Aorta (tissue), 5 donors: ENCODE data around the gene URM1. TPM values are rescaled to one million over a fixed set of nuclear protein-coding genes. Genes with fewer than 3 reads are reported as not detected.
A peak's percentile ranks its signal among the peaks of the same experiment; 100 is the strongest.

Experiments used
- ATAC-seq: fragments of 200-7000 bp; cut with Tn5 transposase; one replicate; pipeline ENCODE4 v1.9.1; 2022; ENCODE audit warnings: moderate library complexity; ENCODE audit not compliant: low FRiP score
- DNase-seq, 2 donors: peaks; one replicate each; pipeline ENCODE4 v3.0.0-alpha.2; 2020
- H3K27ac ChIP-seq, 2 donors: one replicate each; pipeline ENCODE4 v1.5.1; 2013; ENCODE audit warnings: low read length in 2 of 2, mild to moderate bottlenecking in 2 of 2, moderate library complexity in 2 of 2, control low read depth in 1 of 2, inconsistent platforms in 1 of 2, low read depth in 1 of 2
- H3K27me3 ChIP-seq, 2 donors: one replicate each; pipeline ENCODE4 v1.6.1; 2013; ENCODE audit warnings: control low read depth in 1 of 2, low read length in 1 of 2, mild to moderate bottlenecking in 1 of 2, moderate library complexity in 1 of 2; ENCODE audit not compliant: insufficient read depth in 2 of 2, control insufficient read depth in 1 of 2
- H3K36me3 ChIP-seq, 2 donors: one replicate each; pipeline ENCODE4 v1.6.1; 2013; ENCODE audit warnings: control low read depth in 1 of 2, low read length in 1 of 2, mild to moderate bottlenecking in 1 of 2; ENCODE audit not compliant: insufficient read depth in 2 of 2, control insufficient read depth in 1 of 2
- H3K4me1 ChIP-seq, 2 donors: one replicate each; pipeline ENCODE4 v1.6.1; 2013; ENCODE audit warnings: low read length in 2 of 2, control low read depth in 1 of 2, mild to moderate bottlenecking in 1 of 2, moderate library complexity in 1 of 2; ENCODE audit not compliant: insufficient read depth in 2 of 2, control insufficient read depth in 1 of 2
- H3K4me3 ChIP-seq, 2 donors: one replicate each; pipeline ENCODE4 v1.5.1; 2013; ENCODE audit warnings: low read length in 2 of 2, control low read depth in 1 of 2, mild to moderate bottlenecking in 1 of 2
- H3K9me3 ChIP-seq: one replicate; pipeline ENCODE4 v1.6.1; 2013; ENCODE audit warnings: mild to moderate bottlenecking, low read length; ENCODE audit not compliant: control insufficient read depth
- WGBS, 2 donors: extraction: QIAGEN DNeasy Blood & Tissue Kit; methylation state at CpG; one replicate each; pipeline ENCODE4 v1.1.7; 2013; 5-methylcytosine and 5-hydroxymethylcytosine counted together
- intact Hi-C, 2 donors: fragments of 100-400 bp; cut with DNase I; formaldehyde crosslinking; loops; one replicate each; pipeline versions ENCODE4 v1.14.2 to v1.15.0; 2022
- polyA plus RNA-seq, 2 donors: library from polyadenylated mRNA; stranded (reverse); fragments of 200-250 nt; gene quantifications; one replicate each; pipeline ENCODE4 v1.2.3, GENCODE V29; 2013
- total RNA-seq, 2 donors: library from RNA; stranded (reverse); fragmentation: NEBNext Ultra II Directional; extraction: Animal tissue kit (Norgen Biotek cat#: 25700); gene quantifications; one replicate each; pipeline ENCODE4 v1.2.1, GENCODE V29; 2021
- donor health status: healthy with polysubstance abuse.
- donor health status: Bipolar disorder and iron deficiency.
- donor health status: DM: no; HTN: no; CAD: no.
- donor health status: DM: no; HTN: no; CAD: no.
- donor health status: DM: yes; HTN: yes; CAD: no.

The URM1 gene
- total and polyA plus RNA-seq, 4 donors = 24.7 to 45.5 (median 35.9) TPM

DNA sequence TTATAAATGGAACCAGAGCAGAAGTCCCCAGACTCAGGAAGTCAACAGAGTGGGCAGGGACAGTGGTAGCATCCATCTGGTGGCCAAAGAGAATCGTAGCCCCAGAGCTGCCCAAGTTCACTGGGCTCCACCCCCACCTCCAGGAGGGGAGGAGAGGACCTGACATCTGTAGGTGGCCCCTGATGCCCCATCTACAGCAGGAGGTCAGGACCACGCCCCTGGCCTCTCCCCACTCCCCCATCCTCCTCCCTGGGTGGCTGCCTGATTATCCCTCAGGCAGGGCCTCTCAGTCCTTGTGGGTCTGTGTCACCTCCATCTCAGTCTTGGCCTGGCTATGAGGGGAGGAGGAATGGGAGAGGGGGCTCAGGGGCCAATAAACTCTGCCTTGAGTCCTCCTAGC is 10.3 kb upstream of the URM1 start:
- 69 to 71% methylated on average over 2 of the region's 2 CpGs for WGBS, 2 donors
- Histone ChIP-seq H3K27me3 (no peaks in the 10 kb centered on the region), H3K4me3 (no peak overlapping the region), H3K9me3 (no peaks in the 10 kb centered on the region), H3K27ac (no peak overlapping the region), H3K36me3 (peaks cover 0 to 1% of the 10 kb centered on the region in 2 donors), H3K4me1 (no peaks in the 10 kb centered on the region)
- DNase-seq (no peak), ATAC-seq (no peak)
- intact Hi-C loops = loop anchor here in 1 of 2 donors (5.0 kb wide), 1 partner anchor 56 kb away; no protein-coding TSS in a partner anchor

DNA sequence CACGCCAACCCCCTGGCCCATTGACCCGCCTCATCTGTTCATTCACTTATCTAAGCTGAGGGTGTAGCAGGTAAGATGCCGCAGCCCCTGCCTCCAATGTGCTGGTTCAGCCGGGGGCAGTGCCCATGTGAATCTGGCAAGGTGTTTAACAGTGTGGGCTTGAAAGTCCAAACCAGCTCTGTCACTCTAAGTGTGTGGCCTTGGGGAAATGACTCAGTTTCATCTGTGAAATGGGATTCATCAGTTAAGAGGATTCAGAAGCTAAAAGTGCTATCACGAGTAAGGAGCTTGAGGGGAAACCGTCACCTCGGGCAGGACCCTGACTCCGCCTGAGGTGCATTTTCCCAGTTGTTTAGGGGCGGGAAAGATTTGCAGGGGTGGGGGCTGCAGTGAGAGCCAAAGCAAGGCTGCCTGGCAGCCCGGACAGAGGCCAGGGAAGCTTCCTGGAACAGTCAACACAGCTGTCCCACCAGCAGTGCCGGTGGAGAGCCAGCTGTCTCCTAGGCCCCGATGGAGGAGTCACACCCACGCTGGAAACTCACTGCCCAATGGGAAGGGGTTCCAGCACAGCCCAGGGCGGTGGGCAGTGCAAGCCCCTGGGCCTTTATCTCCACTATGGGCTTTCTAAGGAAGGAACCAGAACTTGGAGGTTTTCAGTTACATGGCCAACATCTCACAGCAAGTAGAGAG is 9.7 kb upstream of the URM1 start:
- Histone ChIP-seq H3K27me3 (no peaks in the 10 kb centered on the region), H3K9me3 (no peaks in the 10 kb centered on the region), H3K36me3 (peaks cover 0 to 1% of the 10 kb centered on the region in 2 donors), H3K4me3 (no peak overlapping the region), H3K27ac (peak overlapping the region in 1 of 2 donors; percentile 29), H3K4me1 (no peaks in the 10 kb centered on the region)
- no peak for ATAC-seq
- intact Hi-C loops = loop anchor here in 1 of 2 donors (5.0 kb wide), 1 partner anchor 56 kb away; no protein-coding TSS in a partner anchor
- WGBS, 2 donors = 44 to 48% methylated on average over 14 of the region's 14 CpGs
- DNase-seq = no peak

DNA sequence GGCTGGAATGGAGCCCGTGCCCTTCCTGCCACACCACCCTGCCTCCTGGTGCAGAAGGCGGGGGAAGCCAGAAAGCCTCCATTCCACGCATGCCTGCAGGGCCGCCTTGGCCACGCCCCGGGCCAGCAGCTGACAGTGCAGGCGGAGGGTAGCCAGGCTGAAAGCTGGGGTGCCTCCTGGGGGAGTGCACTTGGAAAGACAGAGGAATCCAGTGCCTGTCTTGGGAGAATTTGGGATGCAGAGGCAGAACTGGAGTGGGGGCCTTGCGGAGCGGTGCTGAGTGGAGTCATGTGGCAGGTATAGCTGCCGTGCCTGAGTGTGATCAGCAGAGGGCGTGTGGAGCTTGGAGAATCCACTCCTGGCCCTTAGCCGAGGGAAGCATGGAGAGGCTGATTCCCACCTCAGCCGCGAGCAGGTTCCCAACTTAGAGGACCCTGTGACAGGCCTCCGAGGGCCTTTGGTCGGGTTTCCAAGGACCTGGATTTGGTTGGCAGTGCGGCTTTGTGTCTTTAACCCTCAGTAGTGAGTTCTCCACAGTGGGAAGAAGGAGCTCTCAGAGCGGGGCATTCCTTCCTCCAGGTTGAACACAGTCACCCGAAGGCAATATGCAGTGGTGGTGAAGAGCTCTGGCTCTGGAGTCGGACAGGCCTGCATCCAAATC is 9.1 kb upstream of the URM1 start:
- DNase-seq (peak; percentile 90 to 91), ATAC-seq (peak; percentile 94)
- Histone ChIP-seq H3K27me3 (no peaks in the 10 kb centered on the region), H3K4me1 (no peaks in the 10 kb centered on the region), H3K4me3 (no peak overlapping the region), H3K9me3 (no peaks in the 10 kb centered on the region), H3K36me3 (peaks cover 0 to 1% of the 10 kb centered on the region in 2 donors), H3K27ac (no peak overlapping the region)
- intact Hi-C loops = loop anchor here in 1 of 2 donors (5.0 kb wide), 1 partner anchor 55 kb away; no protein-coding TSS in a partner anchor
- 6 to 7% methylated on average over 20 of the region's 20 CpGs for WGBS, 2 donors

DNA sequence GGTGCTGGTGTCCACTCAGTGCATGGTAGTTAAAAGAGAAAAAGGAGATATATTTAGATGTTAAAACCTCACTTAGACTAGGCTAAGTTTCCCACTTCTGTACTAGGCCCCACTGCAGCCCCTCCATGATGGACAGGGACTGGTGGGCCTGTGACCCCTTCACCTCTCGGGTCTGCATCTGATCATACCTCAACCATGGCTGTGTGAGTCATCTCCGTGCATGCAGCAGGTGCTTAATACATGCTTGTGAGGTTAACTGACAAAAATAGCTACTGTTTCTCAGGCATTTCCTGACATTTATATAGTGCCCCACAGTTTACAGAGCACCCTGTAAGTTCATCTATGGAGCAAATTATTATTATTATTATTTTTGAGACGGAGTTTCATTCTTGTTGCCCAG is 8.4 kb upstream of the URM1 start:
- ATAC-seq = no peak
- 68 to 74% methylated on average over 3 of the region's 3 CpGs for WGBS, 2 donors
- intact Hi-C loops = loop anchor here in 1 of 2 donors (5.0 kb wide), 1 partner anchor 55 kb away; no protein-coding TSS in a partner anchor

DNA sequence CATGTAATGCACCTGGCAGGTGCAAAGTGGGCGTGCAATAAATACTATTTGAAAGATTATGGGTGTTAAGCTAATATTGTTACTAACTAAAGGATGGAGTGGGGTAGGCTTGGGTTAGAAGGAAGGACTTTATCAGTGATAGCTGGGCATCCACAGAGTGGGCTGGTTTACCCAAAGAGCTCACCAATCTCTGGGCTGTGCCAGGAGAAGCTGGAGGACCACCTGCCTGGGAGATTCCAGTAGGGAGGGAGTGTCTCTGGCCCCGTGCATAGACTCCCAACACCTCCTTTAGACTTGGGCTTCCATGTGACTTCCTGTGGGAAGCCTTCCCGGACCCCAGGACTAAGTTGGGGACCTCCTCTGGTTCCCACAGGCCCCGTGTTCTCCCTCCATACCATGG is 5.6 kb upstream of the URM1 start:
- ATAC-seq (no peak), DNase-seq (no peak)
- Histone ChIP-seq H3K9me3 (no peaks in the 10 kb centered on the region), H3K4me1 (no peaks in the 10 kb centered on the region), H3K36me3 (no peaks in the 10 kb centered on the region), H3K27me3 (no peaks in the 10 kb centered on the region), H3K27ac (no peak overlapping the region), H3K4me3 (no peak overlapping the region)
- 90 to 91% methylated on average over 4 of the region's 4 CpGs for WGBS, 2 donors
- intact Hi-C loops = no loop called here

More for the DNA sequence above, 8.4 kb upstream of the URM1 start:
- no peak for DNase-seq
- no peaks in the 10 kb centered on the region for H3K9me3 ChIP-seq
- H3K27ac ChIP-seq = no peak overlapping the region
- no peak overlapping the region for H3K4me3 ChIP-seq
- H3K4me1 ChIP-seq = no peaks in the 10 kb centered on the region
- H3K36me3 ChIP-seq = no peaks in the 10 kb centered on the region
- H3K27me3 ChIP-seq = no peaks in the 10 kb centered on the region

DNA sequence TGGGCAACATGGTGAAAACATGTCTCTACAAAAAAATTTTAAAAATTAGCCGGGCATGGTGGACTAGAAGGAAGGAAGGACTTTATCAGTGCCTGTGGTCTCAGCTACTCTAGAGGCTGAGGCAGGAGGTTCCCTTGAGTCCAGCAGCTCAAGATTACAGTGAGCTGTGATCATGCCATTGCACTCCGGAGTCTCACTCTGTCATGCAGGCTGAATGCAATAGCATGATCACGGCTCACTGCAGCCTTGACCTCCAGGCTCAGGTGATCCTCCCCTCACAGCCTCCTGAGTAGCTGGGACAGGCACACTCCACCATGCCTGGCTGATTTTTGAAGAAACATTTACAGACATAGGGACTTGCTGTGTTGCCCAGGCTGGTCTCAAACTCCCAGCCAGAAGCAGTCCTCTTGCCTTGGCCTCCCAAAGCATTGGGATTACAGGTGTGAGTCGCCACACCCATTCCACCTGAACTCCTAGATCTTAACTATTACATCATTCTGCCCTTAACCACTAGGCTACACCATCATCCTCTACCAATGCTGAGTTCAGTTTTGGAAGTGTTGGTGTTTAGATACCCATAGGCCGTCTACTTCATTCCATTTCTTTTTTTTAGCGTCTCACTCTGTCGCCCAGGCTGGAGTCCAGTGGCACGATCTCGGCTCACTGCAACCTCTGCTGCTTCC is 2.0 kb upstream of the URM1 start:
- 87 to 93% methylated on average over 9 of the region's 9 CpGs for WGBS, 2 donors
- Histone ChIP-seq H3K27me3 (no peaks in the 10 kb centered on the region), H3K27ac (no peak overlapping the region), H3K4me1 (no peaks in the 10 kb centered on the region), H3K36me3 (no peaks in the 10 kb centered on the region), H3K4me3 (no peak overlapping the region), H3K9me3 (no peaks in the 10 kb centered on the region)
- DNase-seq = no peak
- no peak for ATAC-seq
- intact Hi-C loops = no loop called here

DNA sequence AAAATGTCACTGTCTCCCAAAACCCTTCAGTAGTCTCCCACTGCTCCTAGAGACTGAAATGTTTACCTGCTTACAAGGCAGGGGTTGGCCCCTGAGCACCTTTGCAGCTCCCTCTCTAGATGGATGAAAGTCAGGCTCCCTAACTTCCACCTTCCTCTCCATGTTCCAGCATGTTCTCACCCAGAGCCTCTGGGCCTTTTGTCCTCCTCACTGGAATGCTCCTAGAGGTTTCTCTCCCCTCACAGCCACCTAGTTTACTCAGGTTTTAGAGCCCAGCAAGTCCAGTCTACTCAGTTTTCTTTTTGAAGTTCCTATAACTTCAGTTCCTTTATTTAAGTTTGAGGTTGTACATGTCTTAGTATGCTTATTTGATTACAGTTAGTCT is 815 bp upstream of the URM1 start:
- Histone ChIP-seq H3K9me3 (no peaks in the 10 kb centered on the region), H3K27ac (peak overlapping the region; percentile 15 to 36), H3K36me3 (no peaks in the 10 kb centered on the region), H3K27me3 (no peaks in the 10 kb centered on the region), H3K4me1 (no peaks in the 10 kb centered on the region), H3K4me3 (peak overlapping the region; percentile 19 to 66)
- DNase-seq (no peak), ATAC-seq (no peak)
- intact Hi-C loops = no loop called here

DNA sequence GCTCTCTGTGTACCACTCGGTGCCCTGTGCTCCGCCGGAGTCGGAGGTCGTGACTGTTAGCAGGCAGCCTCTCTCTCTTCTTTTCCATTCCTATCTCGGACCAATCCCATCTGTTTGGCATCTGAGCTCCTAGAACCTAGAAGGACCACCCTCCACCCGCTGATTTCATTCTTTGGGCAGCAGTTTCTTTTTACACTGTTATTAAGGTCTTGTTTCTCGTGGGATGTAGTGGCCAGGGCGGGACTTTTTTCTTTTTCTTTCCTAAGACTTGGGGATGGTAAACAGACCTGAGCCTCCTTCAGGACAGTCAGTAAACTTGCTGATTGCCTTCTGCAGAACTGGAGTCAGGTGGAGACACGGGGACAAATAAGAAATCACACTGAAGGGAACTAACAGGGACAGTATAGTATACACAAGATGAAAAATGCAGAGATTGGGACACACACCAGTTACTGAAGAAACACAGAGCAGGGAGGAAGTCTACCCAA is 500 bp downstream of the URM1 start:
- Histone ChIP-seq H3K27me3 (no peaks in the 10 kb centered on the region), H3K4me3 (peak overlapping the region; percentile 80 to 92), H3K36me3 (no peaks in the 10 kb centered on the region), H3K4me1 (no peaks in the 10 kb centered on the region), H3K9me3 (no peaks in the 10 kb centered on the region), H3K27ac (peak overlapping the region in 1 of 2 donors; percentile 81)
- DNase-seq = no peak
- 0% methylated on average over 10 of the region's 10 CpGs for WGBS, 2 donors
- no peak for ATAC-seq
- intact Hi-C loops = no loop called here
